Activated T-helper 1 cell treated with anti-CD3 and anti-CD28 coated beads, Interleukin-12 subunit alpha, Interleukin-12 subunit beta, Interleukin-2, Interleukin-4 antibody, amounts not matched to agents 30 ng/mL and 10 ng/mL and 1 ng/mL, durations not matched to agents 14 hours and 24 hours and 36 hours (primary cell): Measurements from ENCODE around the gene ADIPOQ. TPM values are rescaled to one million over a fixed set of nuclear protein-coding genes. Genes with fewer than 3 reads are reported as not detected.
"Not testable (repeated sequence)": the region's sequence is repeated elsewhere in the genome, so short reads cannot be mapped to it uniquely, and the experiment has no call there.

ENCODE experiments used
- DNase-seq: peaks from one replicate; pipeline ENCODE4 v3.0.0; 2021; ENCODE audit warnings: low spot score
- H3K27ac Mint-ChIP-seq: one replicate; pipeline ENCODE4 v1.8.0; 2021; ENCODE audit warnings: mild to moderate bottlenecking, mixed read lengths
- H3K27me3 Mint-ChIP-seq: one replicate; pipeline ENCODE4 v1.8.0; 2022; ENCODE audit warnings: mild to moderate bottlenecking, moderate library complexity, mixed read lengths; ENCODE audit not compliant: insufficient read depth
- H3K36me3 Mint-ChIP-seq: one replicate; pipeline ENCODE4 v1.8.0; 2021; ENCODE audit warnings: low read depth, mixed read lengths
- H3K4me1 Mint-ChIP-seq: one replicate; pipeline ENCODE4 v1.8.0; 2021; ENCODE audit warnings: low read depth, mixed read lengths
- H3K4me3 Mint-ChIP-seq: one replicate; pipeline ENCODE4 v1.8.0; 2021; ENCODE audit warnings: mild to moderate bottlenecking, moderate library complexity, mixed read lengths
- H3K9me3 Mint-ChIP-seq: one replicate; pipeline ENCODE4 v1.8.0; 2021; ENCODE audit warnings: mixed read lengths
- intact Hi-C: fragments of 100-400 bp; cut with micrococcal nuclease; formaldehyde crosslinking; loops from one replicate; pipeline ENCODE4 v1.15.1; 2024
- total RNA-seq: library from RNA; stranded (reverse); gene quantifications from 2 replicates; pipeline ENCODE4 v1.2.3, GENCODE V29; 2022

Gene ADIPOQ
- total RNA-seq = not detected in 2 replicates

DNA sequence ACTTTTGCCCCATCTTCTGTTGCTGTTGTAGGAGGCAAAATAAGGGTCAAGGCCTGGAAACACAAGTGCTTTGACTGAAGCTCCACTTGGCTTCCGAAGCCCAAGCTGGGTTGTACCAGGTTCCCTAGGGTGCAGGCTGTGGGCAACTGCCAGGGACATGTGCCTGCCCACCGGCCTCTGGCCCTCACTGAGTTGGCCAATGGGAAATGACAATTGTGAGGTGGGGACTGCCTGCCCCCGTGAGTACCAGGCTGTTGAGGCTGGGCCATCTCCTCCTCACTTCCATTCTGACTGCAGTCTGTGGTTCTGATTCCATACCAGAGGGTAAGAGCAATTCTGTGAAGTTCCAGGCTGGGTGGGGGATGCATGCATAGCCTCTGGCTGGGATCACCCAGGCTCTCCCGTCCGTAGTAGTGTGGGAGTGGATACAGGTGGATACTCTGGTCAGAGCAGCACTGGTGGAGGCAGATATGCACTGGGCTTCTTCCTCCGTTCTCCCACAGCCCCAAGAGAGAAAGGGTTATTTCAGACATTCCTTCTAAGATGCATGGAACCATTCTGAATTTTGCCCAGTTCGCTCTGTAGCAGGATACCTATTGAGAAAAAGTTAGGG lies at the start of gene ADIPOQ:
Gene ADIPOQ, plus strand, starts transcription at position 285 of the 613 bp plus-strand sequence. CDS start 10,349 bp downstream, outside the sequence.
- Mint-ChIP-seq H3K27me3 (peaks cover 22% of the 10 kb centered on the region), H3K36me3 (no peaks in the 10 kb centered on the region), H3K4me3 (no peak within 1 kb of the TSS), H3K4me1 (peaks cover 5% of the 10 kb centered on the region), H3K9me3 (no peaks in the 10 kb centered on the region), H3K27ac (no peak within 1 kb of the TSS)
- intact Hi-C loops = no loop called here
- DNase-seq = no peak

DNA sequence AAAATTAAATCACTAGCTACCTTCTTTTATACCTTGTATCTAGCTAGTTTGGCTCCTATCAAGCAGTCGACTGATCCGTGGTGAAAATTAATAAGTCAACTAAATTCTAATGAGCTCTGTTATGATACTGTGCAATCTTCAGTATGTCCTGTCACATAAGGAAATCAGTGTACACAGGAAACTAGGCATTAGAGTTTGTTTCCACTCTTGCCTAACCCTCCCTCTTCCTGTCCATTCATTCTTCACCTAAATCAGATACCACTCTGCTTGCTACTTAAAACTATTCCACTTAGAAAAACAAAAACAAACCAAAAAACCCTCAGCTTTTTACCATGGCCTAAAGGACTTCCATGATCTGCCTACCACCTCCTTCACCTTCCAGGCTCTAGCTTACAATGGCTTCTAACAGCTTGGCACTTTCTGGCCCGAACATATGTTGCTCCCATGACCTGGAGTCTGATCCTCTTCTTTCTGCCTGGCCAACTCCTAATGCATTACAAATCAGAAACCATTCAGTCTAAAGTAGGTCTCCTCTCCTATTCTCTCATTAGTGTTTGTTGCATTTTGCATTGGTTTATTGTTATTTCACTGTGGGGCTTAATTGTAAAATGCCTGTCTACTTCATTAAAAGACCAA lies 44.2 kb upstream of the ADIPOQ start:
- H3K9me3 Mint-ChIP-seq = no peaks in the 10 kb centered on the region
- peaks cover 64% of the 10 kb centered on the region for H3K36me3 Mint-ChIP-seq
- no peak overlapping the region for H3K4me3 Mint-ChIP-seq
- intact Hi-C loops = no loop called here
- no peaks in the 10 kb centered on the region for H3K27me3 Mint-ChIP-seq
- peak overlapping the region; percentile 49 for H3K27ac Mint-ChIP-seq
- DNase-seq = no peak
- peaks cover 34% of the 10 kb centered on the region for H3K4me1 Mint-ChIP-seq

DNA sequence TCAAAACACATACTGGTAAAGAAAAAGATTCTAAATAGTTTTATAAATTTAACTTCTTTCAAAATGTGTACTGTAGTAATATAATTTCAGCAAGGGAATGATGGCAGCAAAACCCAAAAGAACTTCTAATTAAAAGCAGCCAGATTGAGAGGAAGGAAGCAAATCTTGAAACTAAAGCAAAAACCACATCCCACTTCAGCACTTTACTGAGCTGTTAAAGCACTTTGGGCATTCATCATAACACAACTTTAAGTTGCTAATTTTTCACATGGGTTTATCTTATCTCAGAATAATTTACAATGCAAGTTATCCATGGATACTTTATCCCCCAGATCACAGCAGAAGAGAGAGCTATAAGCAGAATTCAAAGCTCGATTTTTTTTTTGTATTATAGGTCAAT lies 42.2 kb upstream of the ADIPOQ start:
- Mint-ChIP-seq H3K4me3 (no peak overlapping the region), H3K27me3 (no peaks in the 10 kb centered on the region), H3K9me3 (no peaks in the 10 kb centered on the region), H3K27ac (peak overlapping the region; percentile 16), H3K36me3 (peaks cover 58% of the 10 kb centered on the region), H3K4me1 (peaks cover 43% of the 10 kb centered on the region)
- no peak for DNase-seq
- intact Hi-C loops = no loop called here

- Mint-ChIP-seq H3K36me3 (peaks cover 41% of the 10 kb centered on the region), H3K4me1 (peaks cover 54% of the 10 kb centered on the region), H3K4me3 (no peak overlapping the region), H3K9me3 (no peaks in the 10 kb centered on the region), H3K27me3 (no peaks in the 10 kb centered on the region), H3K27ac (no peak overlapping the region)
- intact Hi-C loops = no loop called here
- DNase-seq = no peak
Measured at GRCh38 chr3:186802701-186803100, 39.8 kb upstream of the ADIPOQ start.

- H3K27ac Mint-ChIP-seq, H3K27me3 Mint-ChIP-seq, DNase-seq, H3K4me3 Mint-ChIP-seq, H3K9me3 Mint-ChIP-seq, intact Hi-C loops: not testable (repeated sequence)
- H3K36me3 Mint-ChIP-seq = peaks cover 36% of the 10 kb centered on the region
- H3K4me1 Mint-ChIP-seq = peaks cover 50% of the 10 kb centered on the region
Measured at GRCh38 chr3:186803447-186803846, 39.1 kb upstream of the ADIPOQ start.

GRCh38 chr3:186806089-186807055 lies 36.1 kb upstream of the ADIPOQ start, which contains the start of gene RFC4:
TSS of gene RFC4 (minus strand) at chr3:186806482. CDS start at chr3:186804713, 1,769 bp downstream.
- peak; percentile 80 for DNase-seq
- Mint-ChIP-seq H3K27me3 (no peaks in the 10 kb centered on the region), H3K27ac (peak within 1 kb of the TSS; percentile 85)

GRCh38 chr3:186807231-186807630 lies 35.3 kb upstream of the ADIPOQ start:
- no peak for DNase-seq
- Mint-ChIP-seq H3K36me3 (peaks cover 16% of the 10 kb centered on the region), H3K9me3 (no peaks in the 10 kb centered on the region), H3K27me3 (no peaks in the 10 kb centered on the region), H3K4me1 (peaks cover 31% of the 10 kb centered on the region), H3K4me3 (peak overlapping the region; percentile 93), H3K27ac (peak overlapping the region; percentile 85)
- intact Hi-C loops = loop anchor here (5.0 kb wide), 2 partner anchors 190 to 870 kb away; partner anchors contain the start of gene TRA2B

More at GRCh38 chr3:186806089-186807055, 36.1 kb upstream of the ADIPOQ start, which contains the start of gene RFC4:
- H3K4me3 Mint-ChIP-seq = peak within 1 kb of the TSS; percentile 93
- H3K9me3 Mint-ChIP-seq = no peaks in the 10 kb centered on the region
- H3K36me3 Mint-ChIP-seq = peaks cover 16% of the 10 kb centered on the region
- intact Hi-C loops = loop anchor here (1.0 to 5.0 kb wide), 6 partner anchors 15 to 869 kb away; partner anchors contain the start of genes DNAJB11, EIF4A2 and TRA2B
- H3K4me1 Mint-ChIP-seq = peaks cover 31% of the 10 kb centered on the region

DNA sequence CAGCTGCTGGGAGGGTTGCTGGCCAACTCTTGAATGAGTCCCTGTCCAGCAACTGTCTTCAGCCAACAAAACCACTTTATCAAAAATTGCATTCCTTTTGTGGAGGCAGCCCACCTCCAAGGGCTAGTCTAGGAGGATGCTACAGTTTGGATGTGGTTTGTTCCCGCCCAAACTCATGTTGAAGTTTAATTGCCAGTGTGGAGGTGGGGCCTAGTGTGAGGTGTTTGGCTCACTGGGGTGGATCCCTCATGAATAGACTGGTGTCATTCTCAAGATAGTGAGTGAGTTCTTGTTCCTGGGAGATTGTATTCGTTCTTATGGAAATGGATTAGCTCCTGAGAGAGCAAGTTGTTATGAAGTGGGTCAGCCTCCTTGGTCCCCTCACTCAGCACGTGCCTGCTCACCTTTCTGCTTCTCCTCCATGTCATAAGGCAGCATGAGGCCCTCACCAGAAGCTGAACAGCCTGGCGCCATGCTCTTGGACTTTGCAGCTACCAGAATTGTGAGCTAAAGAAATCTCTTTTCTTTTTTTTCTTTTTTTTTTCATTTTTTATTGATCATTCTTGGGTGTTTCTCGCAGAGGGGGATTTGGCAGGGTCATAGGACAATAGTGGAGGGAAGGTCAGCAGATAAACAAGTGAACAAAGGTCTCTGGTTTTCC lies 32.0 kb upstream of the ADIPOQ start:
- H3K36me3 Mint-ChIP-seq = no peaks in the 10 kb centered on the region
- no peak for DNase-seq
- H3K4me1 Mint-ChIP-seq = peaks cover 15% of the 10 kb centered on the region

GRCh38 chr3:186811313-186811712 lies 31.2 kb upstream of the ADIPOQ start:
- H3K4me3 Mint-ChIP-seq, intact Hi-C loops, H3K27ac Mint-ChIP-seq, H3K9me3 Mint-ChIP-seq, H3K36me3 Mint-ChIP-seq, DNase-seq, H3K27me3 Mint-ChIP-seq: not testable (repeated sequence)
- H3K4me1 Mint-ChIP-seq = peaks cover 18% of the 10 kb centered on the region

More for the DNA sequence above, 32.0 kb upstream of the ADIPOQ start:
- intact Hi-C loops = no loop called here
- Mint-ChIP-seq H3K27ac (no peak overlapping the region), H3K27me3 (no peaks in the 10 kb centered on the region), H3K9me3 (no peaks in the 10 kb centered on the region), H3K4me3 (no peak overlapping the region)

GRCh38 chr3:186814100-186814499 lies 28.4 kb upstream of the ADIPOQ start:
- intact Hi-C loops = no loop called here
- Mint-ChIP-seq H3K27me3 (no peaks in the 10 kb centered on the region), H3K4me3 (no peak overlapping the region), H3K9me3 (no peaks in the 10 kb centered on the region), H3K4me1 (peaks cover 8% of the 10 kb centered on the region), H3K27ac (no peak overlapping the region), H3K36me3 (no peaks in the 10 kb centered on the region)
- DNase-seq = no peak

DNA sequence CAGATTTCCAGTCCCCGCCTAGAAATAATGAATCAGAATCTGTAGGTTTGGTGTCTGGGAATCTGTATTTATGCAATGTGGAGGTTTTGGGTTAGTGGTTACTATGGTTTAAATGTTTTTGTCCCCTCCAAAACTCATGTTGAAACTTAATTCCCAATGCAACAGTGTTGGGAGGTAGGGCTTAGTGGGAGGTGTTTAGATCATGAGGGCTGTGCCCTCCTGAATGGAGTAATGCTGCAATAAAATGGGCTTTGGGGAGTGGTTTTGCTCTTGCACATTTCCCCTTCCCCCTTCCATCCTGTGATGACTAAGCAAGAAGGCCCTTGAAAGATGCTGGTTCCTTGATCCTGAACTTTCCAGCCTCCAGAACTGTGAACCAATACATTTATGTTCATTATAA lies 27.1 kb upstream of the ADIPOQ start:
- H3K4me1 Mint-ChIP-seq = peaks cover 8% of the 10 kb centered on the region
- H3K36me3 Mint-ChIP-seq = no peaks in the 10 kb centered on the region
- no peaks in the 10 kb centered on the region for H3K27me3 Mint-ChIP-seq
- intact Hi-C loops = no loop called here
- no peak overlapping the region for H3K4me3 Mint-ChIP-seq
- DNase-seq = no peak
- H3K9me3 Mint-ChIP-seq = no peaks in the 10 kb centered on the region
- H3K27ac Mint-ChIP-seq = no peak overlapping the region

- peaks cover 8% of the 10 kb centered on the region for H3K4me1 Mint-ChIP-seq
- no peaks in the 10 kb centered on the region for H3K36me3 Mint-ChIP-seq
- no peak overlapping the region for H3K27ac Mint-ChIP-seq
- intact Hi-C loops = no loop called here
- no peak for DNase-seq
- H3K27me3 Mint-ChIP-seq = no peaks in the 10 kb centered on the region
- H3K4me3 Mint-ChIP-seq = no peak overlapping the region
- H3K9me3 Mint-ChIP-seq = no peaks in the 10 kb centered on the region
Measured at GRCh38 chr3:186818516-186818915, 24.0 kb upstream of the ADIPOQ start.
